Breast epithelium (tissue), 4 donors: ENCODE measurements around the gene ITIH2. TPM values are rescaled to one million over a fixed set of nuclear protein-coding genes. Genes with fewer than 3 reads are reported as not detected.
"Not testable (repeated sequence)": the region's sequence is repeated elsewhere in the genome, so short reads cannot be mapped to it uniquely, and the experiment has no call there.

Source experiments
- DNase-seq, 2 donors: peaks; one replicate each; pipeline ENCODE4 v3.0.0-alpha.2; 2019; ENCODE audit warnings: low spot score in 2 of 2
- H3K27ac ChIP-seq, 2 donors: fragments of 200-600 bp; sonication (generic) in 1 of 2; one replicate each; pipeline ENCODE4 v1.5.1; 2016 to 2019; ENCODE audit warnings: mild to moderate bottlenecking in 1 of 2
- H3K27me3 ChIP-seq, 2 donors: fragments of 200-600 bp; sonication (generic) in 1 of 2; one replicate each; pipeline versions ENCODE4 v1.5.1 to v1.6.0; 2017 to 2019; ENCODE audit warnings: control low read depth in 1 of 2, mild to moderate bottlenecking in 1 of 2
- H3K36me3 ChIP-seq: fragments of 200-600 bp; one replicate; pipeline ENCODE4 v1.5.1; 2019
- H3K4me1 ChIP-seq, 2 donors: fragments of 200-600 bp; sonication (generic); one replicate each; pipeline ENCODE4 v1.5.1; 2016 to 2019; ENCODE audit warnings: control low read depth in 1 of 2
- H3K4me3 ChIP-seq, 3 donors: fragments of 200-600 bp; sonication (generic); 1 replicate in 2 of 3; 2 replicates in 1 of 3; pipeline ENCODE4 v1.5.1; 2016 to 2019; ENCODE audit warnings: mild to moderate bottlenecking in 3 of 3, moderate library complexity in 2 of 3
- H3K9me3 ChIP-seq, 2 donors: fragments of 200-600 bp; sonication (generic) in 1 of 2; one replicate each; pipeline ENCODE4 v1.5.1; 2016 to 2019; ENCODE audit warnings: control low read depth in 1 of 2
- POLR2A ChIP-seq: fragments of 450-650 bp; IDR thresholded peaks from one replicate; pipeline ENCODE4 v1.6.1; 2016; ENCODE audit warnings: antibody characterized with exemption, mild to moderate bottlenecking, moderate library complexity
- POLR2AphosphoS5 ChIP-seq, 3 donors: sonication (generic); formaldehyde crosslinking; IDR thresholded peaks; one replicate each; pipeline ENCODE4 v1.6.1; 2017; ENCODE audit warnings: antibody characterized with exemption in 3 of 3
- intact Hi-C: fragments of 100-400 bp; cut with DNase I; formaldehyde crosslinking; loops from one replicate; pipeline ENCODE4 v1.15.1; 2023; ENCODE audit warnings: low total_unique reads
- total RNA-seq, 3 donors: library from RNA; depleted of rRNA; stranded (reverse); fragments of >200 nt; gene quantifications; one replicate each; pipeline ENCODE4 v1.1.0, GENCODE V29; 2016
- TF ChIP-seq, protein P1 (sequence below), 3 donors: fragments of 450-650 bp; IDR thresholded peaks; one replicate each; pipeline ENCODE4 v1.5.1; 2016 to 2017; ENCODE audit warnings: antibody characterized with exemption in 3 of 3, mild to moderate bottlenecking in 3 of 3, moderate library complexity in 3 of 3

Gene ITIH2, protein sequence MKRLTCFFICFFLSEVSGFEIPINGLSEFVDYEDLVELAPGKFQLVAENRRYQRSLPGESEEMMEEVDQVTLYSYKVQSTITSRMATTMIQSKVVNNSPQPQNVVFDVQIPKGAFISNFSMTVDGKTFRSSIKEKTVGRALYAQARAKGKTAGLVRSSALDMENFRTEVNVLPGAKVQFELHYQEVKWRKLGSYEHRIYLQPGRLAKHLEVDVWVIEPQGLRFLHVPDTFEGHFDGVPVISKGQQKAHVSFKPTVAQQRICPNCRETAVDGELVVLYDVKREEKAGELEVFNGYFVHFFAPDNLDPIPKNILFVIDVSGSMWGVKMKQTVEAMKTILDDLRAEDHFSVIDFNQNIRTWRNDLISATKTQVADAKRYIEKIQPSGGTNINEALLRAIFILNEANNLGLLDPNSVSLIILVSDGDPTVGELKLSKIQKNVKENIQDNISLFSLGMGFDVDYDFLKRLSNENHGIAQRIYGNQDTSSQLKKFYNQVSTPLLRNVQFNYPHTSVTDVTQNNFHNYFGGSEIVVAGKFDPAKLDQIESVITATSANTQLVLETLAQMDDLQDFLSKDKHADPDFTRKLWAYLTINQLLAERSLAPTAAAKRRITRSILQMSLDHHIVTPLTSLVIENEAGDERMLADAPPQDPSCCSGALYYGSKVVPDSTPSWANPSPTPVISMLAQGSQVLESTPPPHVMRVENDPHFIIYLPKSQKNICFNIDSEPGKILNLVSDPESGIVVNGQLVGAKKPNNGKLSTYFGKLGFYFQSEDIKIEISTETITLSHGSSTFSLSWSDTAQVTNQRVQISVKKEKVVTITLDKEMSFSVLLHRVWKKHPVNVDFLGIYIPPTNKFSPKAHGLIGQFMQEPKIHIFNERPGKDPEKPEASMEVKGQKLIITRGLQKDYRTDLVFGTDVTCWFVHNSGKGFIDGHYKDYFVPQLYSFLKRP
- 1 to 10 TPM in 1 of 3 donors, under 1 TPM in 1, not detected in 1; 0.73 to 2.0 TPM for total RNA-seq

DNA sequence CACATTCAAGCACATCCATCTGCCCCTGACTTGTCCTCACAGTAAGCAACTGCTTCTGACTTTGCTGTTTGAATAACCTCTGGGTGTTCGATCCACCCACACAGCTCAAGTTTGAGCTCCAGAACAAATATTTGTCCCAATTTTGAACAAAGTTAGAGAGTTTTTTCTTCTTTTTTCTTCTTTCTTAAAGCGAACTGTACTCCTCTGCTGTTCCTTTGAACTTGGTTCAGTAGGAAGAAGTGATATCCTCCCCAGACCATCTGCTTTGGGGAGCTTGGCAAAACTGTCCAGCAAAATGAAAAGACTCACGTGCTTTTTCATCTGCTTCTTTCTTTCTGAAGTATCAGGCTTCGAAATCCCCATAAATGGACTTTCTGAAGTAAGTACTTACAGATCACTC is at the start of gene ITIH2:
TSS of gene ITIH2 (plus strand) at position 177 of the 400 bp plus-strand sequence. CDS start at position 296, 119 bp downstream.
- H3K4me1 ChIP-seq: no peaks in the 10 kb centered on the region
- intact Hi-C loops: no loop called here
- TF ChIP-seq POLR2AphosphoS5 (IDR thresholded peaks at IDR 0.05) (no peak), POLR2A (no peak)
- TF ChIP-seq, protein P1, sequence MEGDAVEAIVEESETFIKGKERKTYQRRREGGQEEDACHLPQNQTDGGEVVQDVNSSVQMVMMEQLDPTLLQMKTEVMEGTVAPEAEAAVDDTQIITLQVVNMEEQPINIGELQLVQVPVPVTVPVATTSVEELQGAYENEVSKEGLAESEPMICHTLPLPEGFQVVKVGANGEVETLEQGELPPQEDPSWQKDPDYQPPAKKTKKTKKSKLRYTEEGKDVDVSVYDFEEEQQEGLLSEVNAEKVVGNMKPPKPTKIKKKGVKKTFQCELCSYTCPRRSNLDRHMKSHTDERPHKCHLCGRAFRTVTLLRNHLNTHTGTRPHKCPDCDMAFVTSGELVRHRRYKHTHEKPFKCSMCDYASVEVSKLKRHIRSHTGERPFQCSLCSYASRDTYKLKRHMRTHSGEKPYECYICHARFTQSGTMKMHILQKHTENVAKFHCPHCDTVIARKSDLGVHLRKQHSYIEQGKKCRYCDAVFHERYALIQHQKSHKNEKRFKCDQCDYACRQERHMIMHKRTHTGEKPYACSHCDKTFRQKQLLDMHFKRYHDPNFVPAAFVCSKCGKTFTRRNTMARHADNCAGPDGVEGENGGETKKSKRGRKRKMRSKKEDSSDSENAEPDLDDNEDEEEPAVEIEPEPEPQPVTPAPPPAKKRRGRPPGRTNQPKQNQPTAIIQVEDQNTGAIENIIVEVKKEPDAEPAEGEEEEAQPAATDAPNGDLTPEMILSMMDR (IDR thresholded peaks at IDR 0.05): no peak
- no peaks in the 10 kb centered on the region for H3K27me3 ChIP-seq
- DNase-seq: no peak
- H3K36me3 ChIP-seq: no peaks in the 10 kb centered on the region
- H3K27ac ChIP-seq: no peak within 1 kb of the TSS
- H3K9me3 ChIP-seq: no peaks in the 10 kb centered on the region
- H3K4me3 ChIP-seq: no peak within 1 kb of the TSS

DNA sequence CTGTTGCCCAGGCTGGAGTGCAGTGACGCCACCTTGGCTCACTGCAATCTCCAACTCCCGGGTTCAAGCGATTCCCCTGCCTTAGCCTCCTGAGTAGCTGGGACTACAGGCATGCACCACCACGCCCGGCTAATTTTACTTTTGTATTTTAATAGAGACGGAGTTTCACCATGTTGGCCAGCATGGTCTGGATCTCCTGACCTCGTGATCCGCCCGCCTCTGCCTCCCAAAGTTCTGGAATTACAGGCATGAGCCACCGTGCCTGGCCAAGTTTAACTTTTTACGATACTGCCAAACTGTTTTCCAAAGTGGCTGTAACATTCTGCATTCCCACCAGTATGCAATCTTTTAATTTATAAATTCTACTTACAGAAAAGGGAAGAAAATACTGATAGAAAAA is 46.0 kb upstream of the ITIH2 start:
- H3K4me3 ChIP-seq, H3K4me1 ChIP-seq, H3K36me3 ChIP-seq, H3K27ac ChIP-seq, DNase-seq, H3K9me3 ChIP-seq, H3K27me3 ChIP-seq, intact Hi-C loops: not testable (repeated sequence)

DNA sequence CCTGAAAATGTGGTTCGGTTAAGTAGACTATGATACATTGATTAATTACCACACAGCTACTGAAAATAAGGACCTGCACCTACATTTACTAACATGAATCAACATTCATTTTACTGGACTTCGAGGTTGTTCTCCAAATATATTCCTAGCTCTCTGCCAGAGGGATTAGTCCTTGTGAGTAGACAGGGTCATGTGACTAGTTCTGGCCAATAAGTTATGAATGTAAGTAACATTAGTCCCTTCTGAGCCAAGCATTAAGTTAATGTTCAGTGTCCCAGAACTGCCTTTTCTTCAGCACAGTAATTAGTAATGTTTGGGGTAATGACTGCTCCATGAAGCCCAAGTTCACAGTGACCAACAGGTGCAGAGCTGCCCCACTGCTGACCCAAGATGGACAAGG is 45.6 kb upstream of the ITIH2 start:
- intact Hi-C loops: no loop called here
- DNase-seq: no peak
- TF ChIP-seq, protein P1 (IDR thresholded peaks at IDR 0.05): no peak
- TF ChIP-seq POLR2AphosphoS5 (IDR thresholded peaks at IDR 0.05) (no peak), POLR2A (no peak)
- Histone ChIP-seq H3K4me1 (no peaks in the 10 kb centered on the region), H3K27me3 (no peaks in the 10 kb centered on the region), H3K4me3 (no peak overlapping the region), H3K9me3 (no peaks in the 10 kb centered on the region), H3K27ac (no peak overlapping the region), H3K36me3 (no peaks in the 10 kb centered on the region)

DNA sequence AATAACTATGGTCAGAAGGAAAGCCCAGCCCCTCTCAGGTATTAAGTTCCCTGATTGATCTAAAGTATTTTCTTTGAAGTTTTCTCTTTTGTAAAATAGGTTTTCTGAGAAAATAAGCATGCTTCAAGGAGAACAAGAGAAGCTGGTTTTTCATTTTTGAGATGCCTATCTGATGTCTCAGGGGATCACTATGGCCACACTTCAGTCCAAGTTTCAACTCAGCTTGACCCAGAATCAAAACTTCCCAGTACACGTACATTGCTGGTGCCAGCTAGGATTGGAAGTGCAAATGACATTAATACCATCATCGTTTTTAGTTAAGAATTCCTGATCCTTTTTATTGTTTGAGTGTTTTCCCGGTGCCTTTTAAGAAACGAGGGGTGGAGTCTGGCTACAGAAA is 43.6 kb upstream of the ITIH2 start:
- Histone ChIP-seq H3K36me3 (no peaks in the 10 kb centered on the region), H3K4me1 (no peaks in the 10 kb centered on the region), H3K4me3 (no peak overlapping the region), H3K27me3 (no peaks in the 10 kb centered on the region), H3K27ac (no peak overlapping the region), H3K9me3 (no peaks in the 10 kb centered on the region)
- TF ChIP-seq POLR2AphosphoS5 (IDR thresholded peaks at IDR 0.05) (no peak), POLR2A (no peak)
- TF ChIP-seq, protein P1 (IDR thresholded peaks at IDR 0.05): no peak
- DNase-seq: no peak
- intact Hi-C loops: no loop called here

DNA sequence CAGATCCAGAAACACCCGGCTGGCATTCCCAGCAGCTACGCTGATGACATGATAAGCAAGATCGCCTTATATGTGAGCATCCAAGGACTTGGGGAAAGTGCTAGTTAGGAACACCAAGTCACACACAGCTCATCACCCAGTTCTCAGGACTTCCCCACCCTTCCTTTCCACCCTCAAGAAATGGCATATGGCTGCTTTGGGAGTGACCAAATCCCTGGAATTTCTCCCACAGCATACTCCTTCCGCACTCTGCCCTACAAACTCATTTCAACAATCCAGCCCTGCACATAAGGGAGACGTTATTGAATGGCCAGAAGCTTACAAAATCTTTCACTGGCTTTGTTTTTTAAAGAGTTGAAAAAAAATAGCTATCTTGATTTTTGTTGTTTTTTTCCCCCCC is 40.6 kb upstream of the ITIH2 start:
- H3K27me3 ChIP-seq: no peaks in the 10 kb centered on the region
- H3K36me3 ChIP-seq: no peaks in the 10 kb centered on the region
- DNase-seq: no peak
- TF ChIP-seq POLR2AphosphoS5 (IDR thresholded peaks at IDR 0.05) (no peak), POLR2A (no peak)
- TF ChIP-seq, protein P1 (IDR thresholded peaks at IDR 0.05): no peak
- H3K9me3 ChIP-seq: no peaks in the 10 kb centered on the region
- H3K4me1 ChIP-seq: no peaks in the 10 kb centered on the region
- H3K27ac ChIP-seq: no peak overlapping the region
- H3K4me3 ChIP-seq: no peak overlapping the region
- intact Hi-C loops: no loop called here
